ENCODE measurements around the gene TMEM221. TPM values are rescaled to one million over a fixed set of nuclear protein-coding genes. Genes with fewer than 3 reads are reported as not detected.

TMEM221 gene
- total and polyA plus RNA-seq, 9 of the 15 experiments (the other 6 are each of a cell fraction or from before 2014, with no cell fraction given): 0.06 to 0.35 TPM; not detected in 7

GRCh38 chr19:17394891-17395415 lies 53.5 kb downstream of the TMEM221 start (continued):
- TF ChIP-seq SOX6 (IDR thresholded peaks at IDR 0.05): peak; percentile 43; the same call in 1 of the 2 replicates
- TF ChIP-seq MIER1 (IDR thresholded peaks at IDR 0.05; ENCODE audit: low read depth): peak; percentile 37; the same call in 1 of the 2 replicates
- TF ChIP-seq ZNF785 (CRISPR knock-in tag; IDR thresholded peaks at IDR 0.05): no peak
- TF ChIP-seq FOXM1 (IDR thresholded peaks at IDR 0.05; ENCODE audit: low read depth): no peak
- TF ChIP-seq FOXM1 (CRISPR knock-in tag; IDR thresholded peaks at IDR 0.05; ENCODE audit: low read depth): no peak
- no peak for TF ChIP-seq ZNF436 (CRISPR knock-in tag; IDR thresholded peaks at IDR 0.05)
- TF ChIP-seq IRF2 (CRISPR knock-in tag; IDR thresholded peaks at IDR 0.05): no peak
- TF ChIP-seq NBN (IDR thresholded peaks at IDR 0.05; ENCODE audit: low read depth): peak; percentile 88
- no peak for TF ChIP-seq MCM3 (IDR thresholded peaks at IDR 0.05)
- TF ChIP-seq DNMT1 (IDR thresholded peaks at IDR 0.05): no peak
- TF ChIP-seq E4F1 (CRISPR knock-in tag; IDR thresholded peaks at IDR 0.05; ENCODE audit: borderline replicate concordance): no peak
- 0 out of 6 replicates have a peak, but pooled peaks of 1 of the 3 experiments have one; percentile 32 for TF ChIP-seq ZBTB11 (CRISPR knock-in tag; IDR thresholded peaks at IDR 0.05)
- TF ChIP-seq SMARCA5 (IDR thresholded peaks at IDR 0.05): peak; percentile 97
- TF ChIP-seq ZFPM2 (CRISPR knock-in tag; IDR thresholded peaks at IDR 0.05): no peak
- TF ChIP-seq BCLAF1 (IDR thresholded peaks at IDR 0.05; ENCODE audit: borderline replicate concordance in 1 of 2, control insufficient read depth in 1 of 2, low read depth in 2 of 2, low read length in 1 of 2): no peak
- TF ChIP-seq TRIM24 (IDR thresholded peaks at IDR 0.05): no peak; a peak in 1 of 4 replicates
- no peak for TF ChIP-seq MITF (IDR thresholded peaks at IDR 0.05)
- no peak for TF ChIP-seq ZNF444 (CRISPR knock-in tag; IDR thresholded peaks at IDR 0.05)

Data from K562 (cell line).